ENCODE results near the gene ISY1.
"Not testable (repeated sequence)": the region's sequence is repeated elsewhere in the genome, so short reads cannot be mapped to it uniquely, and the experiment has no call there.

Gene ISY1

DNA sequence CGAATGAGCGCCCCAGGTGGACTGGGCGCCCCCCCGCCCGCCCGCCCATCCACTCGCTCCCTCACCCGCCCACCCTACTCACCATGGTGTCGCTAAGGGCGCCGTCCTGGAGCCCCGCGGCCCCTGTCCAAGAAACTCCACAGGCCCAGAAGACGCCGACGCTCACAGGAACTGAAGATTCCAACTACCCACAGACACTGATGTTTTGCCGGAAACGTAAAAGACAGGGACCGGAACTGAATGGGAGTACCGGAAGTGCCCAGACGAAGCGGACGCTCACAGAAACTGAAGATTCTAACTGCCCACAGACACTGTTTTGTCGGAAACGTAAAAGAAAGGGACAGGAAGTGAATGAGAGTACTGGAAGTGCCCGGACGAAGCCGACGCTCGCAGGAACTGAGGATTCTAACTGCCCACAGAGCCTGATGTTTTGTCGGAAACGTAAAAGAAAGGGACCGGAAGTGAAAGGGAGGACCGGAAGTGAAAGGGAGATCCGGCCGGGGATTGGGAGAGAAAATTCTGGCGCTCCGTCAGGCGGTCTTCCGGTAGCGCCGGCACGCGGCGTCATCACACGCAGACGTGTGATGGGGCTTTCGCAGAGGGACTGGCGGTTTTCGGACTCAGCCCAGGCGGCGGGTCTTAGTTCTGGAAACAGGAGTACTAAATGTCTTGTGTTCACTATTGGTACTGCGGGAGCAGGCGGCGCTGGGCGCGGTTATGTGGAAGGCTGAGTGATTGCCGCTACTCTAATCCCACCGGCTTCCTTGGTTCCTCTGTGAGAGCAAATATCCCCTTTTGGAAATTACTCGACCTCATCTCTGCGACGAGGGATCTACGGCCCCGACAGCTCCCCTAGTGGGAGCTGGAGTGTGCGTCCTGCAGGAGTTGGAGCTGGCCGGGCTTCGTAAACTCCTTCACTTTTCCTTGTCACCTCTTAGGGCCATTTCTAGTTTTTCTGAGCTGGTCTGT, at the start of gene ISY1:
Gene ISY1, minus strand, starts transcription at position 173 of the 969 bp plus-strand sequence. Its CDS starts 88 bp downstream, at position 85.
- H3K27me3 ChIP-seq (ENCODE audit: control insufficient read depth, insufficient read depth, low read length) = no peaks in the 10 kb centered on the region
- H3K4me3 ChIP-seq (ENCODE audit: low read length) = peak within 1 kb of the TSS; percentile 75
- H3K4me1 ChIP-seq (ENCODE audit: control insufficient read depth, insufficient read depth, low read length) = peaks cover 14% of the 10 kb centered on the region
- peak within 1 kb of the TSS; percentile 98 for H3K27ac ChIP-seq (ENCODE audit: low read depth, low read length)
- peaks cover 9% of the 10 kb centered on the region for H3K36me3 ChIP-seq (ENCODE audit: control insufficient read depth, insufficient read depth, low read length)
- peak within 1 kb of the TSS; percentile 91 for H3K9ac ChIP-seq (ENCODE audit: low read length)

DNA sequence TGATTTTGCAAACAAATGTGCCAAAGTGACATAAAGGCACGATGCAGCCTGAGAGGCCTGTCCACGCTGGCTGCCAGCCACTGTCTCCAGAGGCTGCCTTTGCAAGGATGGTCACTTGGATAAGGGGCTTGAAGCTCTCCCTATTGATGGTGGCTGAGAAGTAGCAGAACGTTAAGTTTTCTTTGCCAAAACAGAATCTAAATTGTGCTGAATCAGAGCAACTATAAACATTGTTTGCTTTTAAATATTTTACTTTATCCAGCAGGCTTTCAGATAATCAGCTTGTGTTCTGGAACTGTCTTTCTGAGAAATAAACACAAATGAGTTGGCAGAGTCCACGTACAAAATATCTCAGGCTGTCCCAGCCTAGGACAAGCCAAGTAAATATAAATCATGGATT, 46.6 kb upstream of the ISY1 start:
- no peaks in the 10 kb centered on the region for H3K36me3 ChIP-seq (ENCODE audit: control insufficient read depth, insufficient read depth, low read length)
- peak overlapping the region; percentile 79 for H3K27ac ChIP-seq (ENCODE audit: low read depth, low read length)
- no peak overlapping the region for H3K4me3 ChIP-seq (ENCODE audit: low read length)
- peaks cover 10% of the 10 kb centered on the region for H3K4me1 ChIP-seq (ENCODE audit: control insufficient read depth, insufficient read depth, low read length)
- no peak overlapping the region for H3K9ac ChIP-seq (ENCODE audit: low read length)
- no peaks in the 10 kb centered on the region for H3K27me3 ChIP-seq (ENCODE audit: control insufficient read depth, insufficient read depth, low read length)

DNA sequence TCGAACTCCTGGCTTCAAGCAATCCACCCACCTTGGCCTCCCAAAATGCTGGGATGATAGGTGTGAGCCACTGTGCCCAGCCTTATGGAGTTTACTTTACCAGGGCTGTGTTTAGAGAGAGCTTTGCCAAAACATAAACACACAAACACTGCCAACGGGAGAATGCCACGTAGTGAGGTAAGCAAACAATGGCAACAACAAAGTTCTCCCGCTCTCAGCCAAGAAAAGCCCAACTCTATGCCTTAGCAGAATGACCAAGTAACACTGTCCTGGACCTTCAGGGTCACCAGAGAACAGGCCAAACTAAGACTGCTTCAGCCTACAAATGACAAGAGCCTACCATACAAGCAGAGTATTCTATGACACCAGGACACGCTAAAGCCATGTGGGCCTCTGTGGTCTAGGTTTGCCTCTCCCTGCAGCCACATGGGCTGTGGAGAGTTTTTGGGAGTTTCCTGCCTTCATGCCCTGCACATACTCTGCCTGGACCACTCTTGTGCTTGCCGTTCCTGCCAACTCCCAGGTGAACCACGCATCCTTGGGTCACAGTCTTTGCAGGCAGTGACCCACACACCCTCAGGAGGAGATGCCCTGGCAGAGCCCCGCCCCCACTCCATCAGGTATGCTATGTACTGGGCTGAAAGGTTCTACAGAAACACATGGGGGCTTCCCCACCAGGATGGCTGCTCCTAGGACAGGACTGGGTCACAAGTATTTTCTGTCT, 44.4 kb upstream of the ISY1 start:
- H3K4me3 ChIP-seq (ENCODE audit: low read length) = no peak overlapping the region
- H3K4me1 ChIP-seq (ENCODE audit: control insufficient read depth, insufficient read depth, low read length) = peaks cover 7% of the 10 kb centered on the region
- H3K36me3 ChIP-seq (ENCODE audit: control insufficient read depth, insufficient read depth, low read length) = no peaks in the 10 kb centered on the region
- no peak overlapping the region for H3K9ac ChIP-seq (ENCODE audit: low read length)
- no peaks in the 10 kb centered on the region for H3K27me3 ChIP-seq (ENCODE audit: control insufficient read depth, insufficient read depth, low read length)
- no peak overlapping the region for H3K27ac ChIP-seq (ENCODE audit: low read depth, low read length)

DNA sequence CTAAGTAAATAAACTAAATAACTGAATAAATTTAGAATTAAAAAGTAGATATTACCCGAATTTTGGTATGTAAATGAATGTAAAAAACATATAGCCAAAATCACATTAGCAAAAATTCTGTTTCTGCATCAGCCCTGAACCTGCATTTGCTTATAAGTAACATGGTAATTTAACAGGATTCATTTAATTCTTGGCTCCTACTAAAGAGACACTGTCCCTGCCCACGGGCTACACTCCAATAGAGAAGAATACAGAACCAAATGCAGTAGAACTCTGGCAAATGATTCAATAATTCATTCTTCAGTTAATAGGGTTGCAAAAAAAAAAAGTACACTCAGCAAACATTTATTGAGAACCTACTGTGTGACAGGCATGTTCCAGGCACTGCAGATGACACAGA, 43.6 kb upstream of the ISY1 start:
- peaks cover 7% of the 10 kb centered on the region for H3K4me1 ChIP-seq (ENCODE audit: control insufficient read depth, insufficient read depth, low read length)
- no peak overlapping the region for H3K9ac ChIP-seq (ENCODE audit: low read length)
- H3K36me3 ChIP-seq (ENCODE audit: control insufficient read depth, insufficient read depth, low read length) = no peaks in the 10 kb centered on the region
- no peak overlapping the region for H3K4me3 ChIP-seq (ENCODE audit: low read length)
- H3K27ac ChIP-seq (ENCODE audit: low read depth, low read length) = no peak overlapping the region
- H3K27me3 ChIP-seq (ENCODE audit: control insufficient read depth, insufficient read depth, low read length) = no peaks in the 10 kb centered on the region

DNA sequence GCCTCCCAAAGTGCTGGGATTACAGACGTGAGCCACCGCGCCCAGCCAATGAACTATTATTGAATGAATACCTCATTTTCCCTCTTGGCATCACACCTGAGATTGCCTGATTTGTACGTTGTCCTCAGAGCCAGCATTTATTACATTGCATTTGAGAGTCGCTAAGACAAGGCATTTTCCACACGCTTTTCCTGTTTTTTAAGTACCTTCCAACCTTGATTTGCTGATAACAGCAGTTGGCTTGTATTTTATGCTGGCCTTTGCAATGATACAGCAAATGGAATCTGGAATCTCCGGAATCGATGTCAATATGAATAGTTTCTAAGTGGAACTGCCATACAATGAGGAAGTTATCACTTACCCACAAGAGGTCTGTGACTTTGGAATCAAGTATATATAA, 38.5 kb upstream of the ISY1 start:
- H3K4me1 ChIP-seq (ENCODE audit: control insufficient read depth, insufficient read depth, low read length) = peaks cover 17% of the 10 kb centered on the region
- no peak overlapping the region for H3K27ac ChIP-seq (ENCODE audit: low read depth, low read length)

DNA sequence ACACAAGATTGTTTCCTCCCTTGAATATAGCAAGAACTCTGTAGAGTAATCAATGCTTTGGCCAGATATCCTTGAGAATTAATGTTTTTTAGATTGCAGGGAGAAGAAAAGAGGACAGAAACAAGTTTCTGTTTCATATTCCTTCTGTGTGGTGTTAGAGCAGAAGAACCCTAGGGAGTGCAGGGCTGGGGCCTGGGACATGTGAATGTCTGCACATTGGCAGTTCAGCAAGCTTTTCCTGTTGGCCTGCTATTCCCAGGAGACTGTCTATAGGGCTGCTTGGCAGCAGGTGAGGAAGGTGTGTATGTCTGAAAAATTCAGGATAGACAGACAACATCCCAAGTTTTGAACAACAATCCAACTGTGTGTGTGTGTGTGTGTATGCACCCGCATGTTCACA, 36.5 kb upstream of the ISY1 start:
- Histone ChIP-seq H3K27me3 (ENCODE audit: control insufficient read depth, insufficient read depth, low read length) (no peaks in the 10 kb centered on the region), H3K9ac (ENCODE audit: low read length) (no peak overlapping the region), H3K27ac (ENCODE audit: low read depth, low read length) (peak overlapping the region; percentile 68)

More for the DNA sequence above, 38.5 kb upstream of the ISY1 start:
- H3K36me3 ChIP-seq (ENCODE audit: control insufficient read depth, insufficient read depth, low read length) = no peaks in the 10 kb centered on the region
- no peaks in the 10 kb centered on the region for H3K27me3 ChIP-seq (ENCODE audit: control insufficient read depth, insufficient read depth, low read length)
- no peak overlapping the region for H3K4me3 ChIP-seq (ENCODE audit: low read length)
- no peak overlapping the region for H3K9ac ChIP-seq (ENCODE audit: low read length)

DNA sequence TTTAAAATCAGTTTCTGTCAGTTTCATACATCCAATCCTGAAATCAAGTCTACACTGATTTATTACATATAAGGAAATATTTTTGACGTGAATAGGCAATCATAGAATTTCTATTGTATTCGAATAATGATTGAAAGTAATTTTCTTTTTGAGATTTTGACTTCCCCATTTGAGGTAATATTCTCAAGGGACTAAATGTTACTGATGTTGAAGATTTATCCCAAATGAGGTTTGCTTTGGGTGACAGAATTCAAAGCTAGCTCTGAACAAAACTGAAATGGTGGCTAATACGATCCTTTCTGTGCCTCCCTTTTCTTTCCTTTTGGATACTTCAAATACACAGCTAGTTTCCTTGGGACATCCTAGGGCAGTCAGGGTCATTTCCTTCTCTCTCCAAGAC, 35.7 kb upstream of the ISY1 start:
- Histone ChIP-seq H3K27me3 (ENCODE audit: control insufficient read depth, insufficient read depth, low read length) (no peaks in the 10 kb centered on the region), H3K4me1 (ENCODE audit: control insufficient read depth, insufficient read depth, low read length) (peaks cover 17% of the 10 kb centered on the region), H3K36me3 (ENCODE audit: control insufficient read depth, insufficient read depth, low read length) (no peaks in the 10 kb centered on the region), H3K27ac (ENCODE audit: low read depth, low read length) (peak overlapping the region; percentile 68), H3K4me3 (ENCODE audit: low read length) (no peak overlapping the region), H3K9ac (ENCODE audit: low read length) (no peak overlapping the region)

More for the DNA sequence above, 36.5 kb upstream of the ISY1 start:
- H3K4me3 ChIP-seq (ENCODE audit: low read length) = no peak overlapping the region
- H3K36me3 ChIP-seq (ENCODE audit: control insufficient read depth, insufficient read depth, low read length) = no peaks in the 10 kb centered on the region
- peaks cover 17% of the 10 kb centered on the region for H3K4me1 ChIP-seq (ENCODE audit: control insufficient read depth, insufficient read depth, low read length)

DNA sequence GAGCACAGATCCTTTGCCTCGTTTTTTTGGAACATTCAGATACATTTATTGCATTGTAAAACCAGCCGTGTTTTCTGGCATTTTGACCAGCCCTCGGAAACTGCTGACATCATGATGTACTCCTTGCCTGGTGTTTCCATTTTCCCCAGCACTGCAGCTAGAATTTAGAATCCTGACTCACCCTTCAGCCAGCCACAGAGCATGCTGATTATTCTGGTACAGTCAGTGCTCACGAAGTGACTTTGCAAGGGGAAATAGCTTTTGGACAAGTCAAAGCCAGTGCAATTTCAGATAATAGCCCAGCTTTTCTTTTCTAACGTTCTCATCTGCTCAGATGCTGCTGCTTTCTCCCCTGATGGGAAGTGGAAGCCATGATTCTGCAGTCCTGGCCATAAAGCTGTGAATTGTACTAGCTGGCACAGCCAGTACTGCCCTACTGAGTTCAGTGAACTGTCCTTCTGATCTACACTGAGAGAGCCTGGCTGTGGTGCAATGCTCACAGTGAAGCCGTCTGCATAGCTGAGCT, 34.9 kb upstream of the ISY1 start:
- Histone ChIP-seq H3K27me3 (ENCODE audit: control insufficient read depth, insufficient read depth, low read length) (no peaks in the 10 kb centered on the region), H3K36me3 (ENCODE audit: control insufficient read depth, insufficient read depth, low read length) (no peaks in the 10 kb centered on the region), H3K27ac (ENCODE audit: low read depth, low read length) (peak overlapping the region; percentile 68), H3K4me1 (ENCODE audit: control insufficient read depth, insufficient read depth, low read length) (peaks cover 17% of the 10 kb centered on the region), H3K4me3 (ENCODE audit: low read length) (peak overlapping the region; percentile 3), H3K9ac (ENCODE audit: low read length) (no peak overlapping the region)

DNA sequence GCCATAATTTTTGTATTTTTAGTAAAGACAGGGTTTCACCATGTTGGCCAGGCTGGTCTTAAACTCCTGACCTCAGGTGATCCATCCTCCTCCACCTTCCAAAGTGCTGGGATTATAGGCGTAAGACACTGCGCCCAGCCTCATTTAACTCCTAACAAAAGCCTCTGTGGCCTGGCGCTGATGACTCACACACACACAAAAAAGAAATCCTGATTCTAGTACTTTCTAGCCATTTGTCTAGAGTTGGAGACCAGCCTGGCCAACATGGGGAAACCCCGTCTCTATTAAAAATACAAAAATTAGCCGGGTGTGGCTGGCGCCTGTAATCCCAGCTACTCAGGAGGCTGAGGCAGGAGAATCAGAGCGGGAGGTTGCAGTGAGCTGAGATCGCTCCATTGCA, 28.9 kb upstream of the ISY1 start:
- H3K9ac ChIP-seq (ENCODE audit: low read length); H3K4me3 ChIP-seq (ENCODE audit: low read length); H3K27me3 ChIP-seq (ENCODE audit: control insufficient read depth, insufficient read depth, low read length); H3K27ac ChIP-seq (ENCODE audit: low read depth, low read length); H3K36me3 ChIP-seq (ENCODE audit: control insufficient read depth, insufficient read depth, low read length); H3K4me1 ChIP-seq (ENCODE audit: control insufficient read depth, insufficient read depth, low read length): not testable (repeated sequence)

DNA sequence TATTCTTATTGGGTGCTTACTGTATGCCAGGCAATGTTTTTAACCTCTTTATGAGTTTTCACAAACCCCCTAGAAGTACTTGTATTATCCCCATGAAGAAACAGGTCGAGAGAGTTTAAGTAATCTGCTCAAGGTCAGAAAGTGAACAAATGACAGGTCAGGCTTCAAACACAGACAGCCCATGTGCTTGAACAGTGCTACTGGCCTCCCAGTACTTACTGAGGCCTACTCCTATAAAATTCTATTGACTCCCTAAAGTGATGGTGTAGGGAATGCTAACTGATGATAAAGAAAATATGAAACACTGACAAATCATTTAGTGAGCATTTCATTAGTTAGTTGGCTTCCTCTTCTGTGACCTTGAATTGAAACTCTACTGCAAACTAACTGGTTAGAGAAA, 27.0 kb upstream of the ISY1 start:
- Histone ChIP-seq H3K9ac (ENCODE audit: low read length) (no peak overlapping the region), H3K36me3 (ENCODE audit: control insufficient read depth, insufficient read depth, low read length) (no peaks in the 10 kb centered on the region), H3K4me3 (ENCODE audit: low read length) (no peak overlapping the region), H3K27me3 (ENCODE audit: control insufficient read depth, insufficient read depth, low read length) (no peaks in the 10 kb centered on the region), H3K4me1 (ENCODE audit: control insufficient read depth, insufficient read depth, low read length) (no peaks in the 10 kb centered on the region), H3K27ac (ENCODE audit: low read depth, low read length) (no peak overlapping the region)

DNA sequence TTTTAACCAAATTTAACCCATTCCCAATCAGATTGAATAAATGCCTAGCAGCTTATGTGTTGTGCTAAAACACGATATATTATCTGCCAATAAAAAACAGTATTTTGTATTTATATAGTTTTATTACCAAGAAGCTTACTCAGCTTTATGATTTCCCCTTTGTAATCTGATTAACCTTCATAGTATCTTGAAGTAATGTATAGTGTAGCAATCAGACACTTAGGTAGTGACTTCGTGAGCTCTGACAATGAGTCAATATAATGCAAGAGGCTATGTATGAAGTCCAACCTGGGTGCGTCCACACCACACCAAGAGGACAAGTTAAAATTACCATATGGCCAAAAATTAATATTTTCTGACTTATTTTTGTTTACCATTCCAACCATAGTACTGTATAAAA, 24.9 kb upstream of the ISY1 start:
- no peak overlapping the region for H3K4me3 ChIP-seq (ENCODE audit: low read length)

DNA sequence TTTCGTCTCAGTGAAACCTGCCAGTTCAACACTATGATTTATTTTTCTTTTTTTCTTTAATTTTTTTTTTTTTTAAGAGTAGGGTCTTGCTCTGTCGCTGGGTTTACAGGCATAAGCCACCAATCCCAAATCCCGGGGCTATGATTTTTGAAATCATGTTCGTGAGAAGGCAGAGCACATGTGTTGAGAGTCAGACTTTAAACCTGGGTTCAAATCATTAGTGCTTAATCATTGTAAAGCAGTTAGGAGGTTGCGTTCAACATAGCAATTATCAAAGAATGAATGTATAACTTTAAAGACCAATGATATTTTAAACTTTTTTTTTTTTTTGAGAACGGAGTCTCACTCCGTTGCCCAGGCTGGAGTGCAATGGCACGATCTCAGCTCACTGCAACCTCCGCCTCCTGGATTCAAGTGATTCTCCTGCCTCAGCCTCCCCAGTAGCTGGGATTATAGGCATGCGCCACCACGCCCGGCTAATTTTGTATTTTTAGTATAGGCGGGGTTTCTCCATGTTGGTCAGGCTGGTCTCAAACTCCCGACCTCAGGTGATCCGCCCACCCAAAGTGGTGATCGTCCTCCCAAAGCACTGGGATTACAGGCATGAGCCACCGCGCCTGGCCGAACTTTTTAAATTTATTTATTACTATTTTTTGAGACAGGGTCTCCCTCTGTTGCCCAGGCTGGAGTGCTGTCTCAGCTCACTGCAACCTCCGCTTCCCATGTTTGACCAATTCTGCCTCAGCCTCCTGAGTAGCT, 24.1 kb upstream of the ISY1 start:
- H3K4me3 ChIP-seq (ENCODE audit: low read length); H3K27me3 ChIP-seq (ENCODE audit: control insufficient read depth, insufficient read depth, low read length); H3K9ac ChIP-seq (ENCODE audit: low read length); H3K36me3 ChIP-seq (ENCODE audit: control insufficient read depth, insufficient read depth, low read length): not testable (repeated sequence)
- Histone ChIP-seq H3K4me1 (ENCODE audit: control insufficient read depth, insufficient read depth, low read length) (peaks cover 12% of the 10 kb centered on the region), H3K27ac (ENCODE audit: low read depth, low read length) (peak overlapping the region; percentile 99)

More for the DNA sequence above, 24.9 kb upstream of the ISY1 start:
- no peaks in the 10 kb centered on the region for H3K27me3 ChIP-seq (ENCODE audit: control insufficient read depth, insufficient read depth, low read length)
- peaks cover 2% of the 10 kb centered on the region for H3K36me3 ChIP-seq (ENCODE audit: control insufficient read depth, insufficient read depth, low read length)
- H3K4me1 ChIP-seq (ENCODE audit: control insufficient read depth, insufficient read depth, low read length) = peaks cover 8% of the 10 kb centered on the region
- no peak overlapping the region for H3K9ac ChIP-seq (ENCODE audit: low read length)
- H3K27ac ChIP-seq (ENCODE audit: low read depth, low read length) = no peak overlapping the region
